SKM-1 treated with dmso at 0.1 percent for 144 hours (cell line): Measurements from ENCODE around the gene MAML3.

ENCODE experiments used
- DNase-seq: peaks from one replicate; lab custom pipeline; 2025; ENCODE audit not compliant: unreplicated experiment; lab: John Stamatoyannopoulos, UW

MAML3 gene

GRCh38 chr4:140156529-140157171, 2.7 kb upstream of the MAML3 start:
- DNase-seq, result peak; percentile 79

GRCh38 chr4:140154572-140154891, 548 bp upstream of the MAML3 start:
- DNase-seq, result no peak

- DNase-seq, result no peak
Measured at GRCh38 chr4:140153419-140153717, 616 bp downstream of the MAML3 start.

GRCh38 chr4:140152751-140153418, 1.1 kb downstream of the MAML3 start:
- no peak for DNase-seq

GRCh38 chr4:140152013-140152703, 1.8 kb downstream of the MAML3 start:
- DNase-seq, result peak; percentile 67

- DNase-seq, result peak; percentile 80
Measured at GRCh38 chr4:140151699-140152012, 2.3 kb downstream of the MAML3 start.

- DNase-seq, result peak; percentile 92
Measured at GRCh38 chr4:140150886-140151698, 2.9 kb downstream of the MAML3 start.

- no peak for DNase-seq
Measured at GRCh38 chr4:140150636-140150885, 3.4 kb downstream of the MAML3 start.

- peak; percentile 23 for DNase-seq
Measured at GRCh38 chr4:140149846-140150635, 3.9 kb downstream of the MAML3 start.

GRCh38 chr4:140144050-140144449, 9.9 kb downstream of the MAML3 start:
- DNase-seq, result no peak

GRCh38 chr4:140141210-140141835, 12.7 kb downstream of the MAML3 start:
- DNase-seq, result no peak

- DNase-seq, result no peak
Measured at GRCh38 chr4:140140566-140140965, 13.4 kb downstream of the MAML3 start.

GRCh38 chr4:140138428-140138827, 15.6 kb downstream of the MAML3 start:
- no peak for DNase-seq

GRCh38 chr4:140137671-140138070, 16.3 kb downstream of the MAML3 start:
- no peak for DNase-seq

- peak; percentile 40 for DNase-seq
Measured at GRCh38 chr4:140136509-140136908, 17.5 kb downstream of the MAML3 start.

GRCh38 chr4:140135529-140136088, 18.4 kb downstream of the MAML3 start:
- DNase-seq, result no peak

- no peak for DNase-seq
Measured at GRCh38 chr4:140134746-140135425, 19.1 kb downstream of the MAML3 start.

- DNase-seq, result no peak
Measured at GRCh38 chr4:140133576-140133975, 20.4 kb downstream of the MAML3 start.

GRCh38 chr4:140131675-140132229, 22.2 kb downstream of the MAML3 start:
- no peak for DNase-seq

GRCh38 chr4:140130677-140131076, 23.3 kb downstream of the MAML3 start:
- DNase-seq, result no peak
